HG02840 (cell line): Measurements from ENCODE around the gene RAB31.

Experiments used
- ATAC-seq: cut with Tn5 transposase; IDR thresholded peaks from one replicate; pipeline ENCODE4 v1.9.1; 2021; ENCODE audit warnings: mild to moderate bottlenecking, moderate library complexity, moderate number of reproducible peaks; ENCODE audit not compliant: unreplicated experiment, low FRiP score

Gene RAB31

DNA sequence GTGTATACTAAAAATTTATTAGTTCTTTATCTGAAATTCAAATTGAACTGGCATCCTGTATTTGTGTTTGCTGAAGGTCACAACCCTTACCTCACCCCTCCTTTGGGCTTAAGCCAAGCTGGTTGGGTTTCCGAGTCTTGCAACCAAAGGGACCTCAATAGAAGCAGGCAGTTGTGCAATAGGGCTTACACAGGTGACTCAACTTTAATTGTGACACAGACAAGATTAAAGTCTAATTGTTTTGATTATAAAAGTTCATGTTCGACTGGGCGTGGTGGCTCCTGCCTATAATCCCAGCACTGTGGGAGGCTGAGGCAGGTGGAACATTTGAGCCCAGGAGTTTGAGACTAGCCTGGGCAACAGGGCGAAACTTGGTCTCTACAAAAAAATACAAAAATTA, 71.5 kb downstream of the RAB31 start:
- no peak for ATAC-seq

DNA sequence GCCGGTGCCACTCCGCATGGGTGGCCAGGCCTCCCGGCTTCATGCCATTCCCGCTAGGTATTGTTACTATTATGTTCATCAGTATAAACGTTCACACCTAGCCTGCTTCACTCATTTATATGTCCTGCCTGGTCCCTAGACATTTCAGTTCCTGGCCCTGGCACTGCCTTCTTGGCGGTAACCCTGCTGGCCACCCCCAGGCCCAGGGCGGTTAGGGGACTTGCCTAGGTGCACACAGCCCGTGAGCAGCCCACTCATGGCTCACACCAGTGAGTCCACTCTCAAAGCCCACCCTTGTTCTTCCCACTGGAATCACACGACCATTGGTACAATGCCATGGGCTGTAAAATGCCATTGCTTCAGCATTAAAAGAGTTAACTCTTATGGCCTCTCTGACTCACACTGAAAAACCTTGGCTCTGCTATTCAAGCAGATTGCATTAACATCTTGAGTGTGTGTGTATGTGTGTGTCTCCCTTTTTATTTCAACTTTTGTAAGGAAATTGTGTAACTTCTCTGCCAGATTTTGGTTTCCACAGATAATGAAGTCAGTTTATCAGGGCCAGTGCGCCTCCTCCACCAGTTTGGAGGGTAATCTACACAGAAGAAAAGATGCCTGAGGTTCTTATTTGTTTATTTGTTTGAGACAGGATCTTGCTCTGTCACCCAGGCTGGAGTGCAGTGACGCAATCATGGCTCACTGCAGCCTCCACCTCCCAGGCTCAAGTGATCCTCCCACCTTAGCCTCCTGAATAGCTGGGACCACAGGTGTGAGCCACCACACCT, 74.2 kb downstream of the RAB31 start:
- no peak for ATAC-seq

GRCh38 chr18:9786631-9787030, 78.5 kb downstream of the RAB31 start:
- ATAC-seq, result no peak

DNA sequence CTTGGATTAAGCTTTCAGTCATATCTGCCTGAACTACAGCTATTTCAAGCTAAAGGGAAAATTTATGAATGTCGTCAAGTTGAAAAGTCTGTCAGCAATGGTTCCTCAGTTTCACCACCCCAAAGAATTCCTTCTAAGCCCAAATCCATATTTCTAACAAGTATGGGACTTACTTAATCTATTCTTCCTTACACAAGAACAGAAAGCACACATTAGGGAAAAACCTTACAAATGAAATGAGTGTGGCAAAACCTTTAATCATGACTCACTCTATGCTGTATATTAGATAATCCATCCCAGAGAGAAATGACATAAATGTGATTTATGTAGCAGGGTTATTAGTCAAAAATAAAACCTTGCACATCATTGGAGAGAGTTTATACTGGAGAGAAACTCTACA, 78.9 kb downstream of the RAB31 start:
- ATAC-seq, result no peak

DNA sequence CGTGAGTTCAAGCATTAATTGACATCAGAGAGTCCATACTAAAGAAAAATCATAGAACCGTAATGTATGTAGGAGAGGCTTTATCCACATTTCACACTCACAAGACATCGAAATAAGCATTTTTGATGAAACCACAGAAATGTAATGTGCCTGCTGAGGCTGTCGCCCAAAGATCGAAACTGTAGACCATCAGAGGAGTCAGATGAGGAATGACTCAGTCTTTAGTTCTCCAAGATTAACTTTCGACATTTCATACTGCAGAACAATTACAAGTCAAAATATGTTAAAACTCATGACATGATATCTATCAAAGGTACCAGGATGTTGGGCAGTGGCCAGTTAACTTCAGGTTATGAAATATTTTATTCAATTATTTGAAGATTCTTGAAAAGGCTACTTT, 79.6 kb downstream of the RAB31 start:
- ATAC-seq, result no peak

DNA sequence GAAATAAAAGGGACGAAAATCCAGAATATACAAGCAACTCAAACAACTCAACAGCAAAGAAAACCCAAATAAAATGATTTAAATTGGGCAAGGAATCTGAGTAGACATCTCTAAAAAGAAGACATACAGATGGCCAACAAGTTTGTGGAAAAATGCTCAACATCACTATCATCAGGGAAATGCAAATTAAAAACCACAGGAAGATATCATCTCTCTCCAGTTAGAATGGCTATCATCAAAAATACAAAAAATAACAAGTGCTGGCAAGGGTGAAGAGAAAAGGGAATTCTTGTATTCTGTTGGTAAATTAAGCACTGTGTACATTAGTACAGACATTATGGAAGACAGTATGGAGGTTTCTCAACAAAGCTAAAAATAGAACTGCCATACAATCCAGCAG, 80.0 kb downstream of the RAB31 start:
- no peak for ATAC-seq

DNA sequence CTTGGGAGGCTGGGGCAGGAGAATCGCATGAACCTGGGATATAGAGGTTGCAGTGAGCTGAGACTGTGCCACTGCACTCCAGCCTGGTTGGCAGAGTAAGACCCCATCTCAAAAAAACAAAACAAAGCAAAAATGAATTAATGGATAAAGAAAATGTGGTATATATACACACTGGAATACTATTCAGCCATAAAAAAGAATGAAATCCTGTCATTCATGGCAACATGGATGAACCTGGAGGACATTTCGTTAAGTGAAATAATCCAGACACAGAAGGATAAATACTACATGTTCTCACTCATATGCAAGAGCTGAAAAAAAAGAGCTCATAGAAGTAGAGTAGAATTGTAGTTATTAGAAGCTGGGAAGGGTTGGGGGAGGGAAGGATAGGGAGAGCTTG, 80.8 kb downstream of the RAB31 start:
- ATAC-seq, result no peak

GRCh38 chr18:9790261-9790660, 82.2 kb downstream of the RAB31 start:
- ATAC-seq, result no peak

DNA sequence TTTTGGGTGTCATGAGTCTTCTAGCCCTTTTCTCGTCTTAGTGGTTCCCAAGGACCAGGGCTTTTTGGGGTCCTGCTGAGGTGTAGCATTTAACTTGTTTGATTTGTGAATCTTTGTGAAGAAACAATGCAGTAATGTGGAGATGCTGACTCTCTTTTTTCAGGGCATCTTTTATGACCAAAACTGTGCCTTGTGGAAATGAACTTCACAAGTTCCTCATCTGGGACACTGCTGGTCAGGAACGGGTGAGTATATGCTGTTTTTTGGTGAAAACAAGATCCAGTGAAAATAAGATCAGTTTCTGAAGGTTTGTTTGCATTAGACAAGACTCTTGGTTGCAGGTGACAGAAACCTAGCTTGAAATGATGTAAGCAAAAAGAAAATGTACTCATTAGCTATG, 83.9 kb downstream of the RAB31 start:
- ATAC-seq, result no peak

DNA sequence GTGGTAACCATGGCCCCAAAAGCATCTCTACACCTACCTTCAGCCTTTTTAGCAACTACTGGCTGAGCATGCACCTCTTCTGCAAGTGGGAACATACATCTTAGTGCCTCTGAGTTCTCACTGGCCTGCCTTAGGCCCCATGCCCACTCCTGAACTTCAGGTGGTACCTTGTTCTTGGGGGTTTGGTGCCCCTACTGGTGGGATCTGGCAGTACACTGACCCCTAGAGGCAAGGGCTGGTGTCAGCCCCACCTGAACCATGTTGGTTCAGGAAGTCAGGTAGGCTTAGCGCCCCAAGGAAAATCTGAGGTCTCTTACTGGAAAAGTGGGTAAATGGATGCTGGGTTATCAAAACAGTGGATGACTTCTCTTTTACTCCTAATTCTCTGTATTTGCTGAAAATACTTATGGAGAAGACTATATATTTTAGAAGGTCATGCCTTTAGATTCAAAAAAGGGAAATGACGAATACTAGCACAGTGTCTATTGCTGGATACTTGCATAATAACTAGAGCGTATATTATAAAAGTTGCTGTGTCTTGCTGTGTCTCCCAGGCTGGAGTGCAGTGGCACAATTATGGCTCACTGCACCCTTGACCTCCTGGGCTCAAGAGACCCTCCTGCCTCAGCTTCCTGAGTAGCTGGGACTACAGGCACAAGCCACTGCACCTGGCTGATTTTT, 84.6 kb downstream of the RAB31 start:
- ATAC-seq, result no peak

DNA sequence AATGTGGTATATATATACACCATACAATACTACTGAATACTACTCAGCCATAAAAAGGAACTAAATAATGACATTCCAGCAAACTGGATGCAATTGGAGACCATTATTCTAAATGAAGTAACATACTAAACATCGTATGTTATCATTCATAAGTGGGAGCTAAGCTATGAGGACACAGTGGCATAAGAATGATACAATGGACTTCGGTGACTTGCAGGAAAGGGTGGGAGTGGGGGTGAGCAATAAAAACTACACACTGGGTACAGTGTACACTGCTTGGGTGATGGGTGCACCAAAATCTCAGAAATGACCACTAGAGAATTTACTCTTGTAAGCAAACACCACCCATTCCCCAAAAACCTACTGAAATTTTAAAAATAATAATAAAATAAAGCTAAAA, 87.9 kb downstream of the RAB31 start:
- ATAC-seq, result no peak

- no peak for ATAC-seq
Measured at GRCh38 chr18:9796935-9797549, 88.9 kb downstream of the RAB31 start.

DNA sequence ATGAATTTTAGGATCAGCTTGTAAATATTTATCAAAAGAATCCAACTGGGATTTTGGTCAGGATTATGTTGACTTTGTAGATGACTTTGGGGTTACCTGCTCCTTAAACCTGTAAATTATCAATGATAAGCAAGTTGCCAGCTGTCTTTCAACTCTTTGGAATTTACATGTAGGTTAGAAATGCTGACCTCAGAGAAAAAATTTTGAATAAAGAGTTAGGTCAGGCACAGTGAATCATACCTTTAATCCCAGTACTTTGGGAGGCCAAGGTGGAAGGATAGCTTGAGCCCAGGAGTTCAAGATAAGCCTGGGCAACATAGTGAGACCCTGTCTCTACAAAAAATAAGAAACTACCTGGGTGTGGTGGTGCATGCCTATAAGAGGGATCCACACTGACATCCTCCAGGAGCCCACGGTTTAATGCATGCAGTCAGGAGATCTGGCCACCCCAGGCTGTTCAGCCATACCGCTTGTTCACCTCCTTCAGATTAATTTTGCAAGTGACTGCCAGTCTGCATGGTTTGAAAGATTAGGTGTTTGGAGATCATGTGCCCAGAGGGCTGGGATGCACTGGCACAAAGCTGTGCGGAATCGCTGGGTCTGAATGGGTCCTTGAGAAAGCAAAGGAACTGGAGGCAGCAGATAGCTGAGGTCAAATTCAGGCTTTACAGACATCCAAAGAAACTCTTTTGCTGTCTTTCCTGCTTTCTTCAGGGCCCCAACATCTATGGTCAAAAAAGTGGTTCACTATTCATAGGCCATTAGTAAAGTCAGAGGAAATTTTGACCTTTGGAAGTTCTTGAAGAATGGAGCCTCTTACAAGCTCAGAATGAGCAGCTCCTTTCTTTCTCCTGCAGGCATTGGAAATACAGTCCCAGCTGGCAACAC, 94.3 kb downstream of the RAB31 start:
- ATAC-seq, result no peak

GRCh38 chr18:9803063-9803697, 95.1 kb downstream of the RAB31 start:
- no peak for ATAC-seq

- ATAC-seq, result no peak
Measured at GRCh38 chr18:9803698-9804516, 95.8 kb downstream of the RAB31 start.

- no peak for ATAC-seq
Measured at GRCh38 chr18:9804517-9805104, 96.5 kb downstream of the RAB31 start.

- ATAC-seq, result no peak
Measured at GRCh38 chr18:9806905-9807304, 98.8 kb downstream of the RAB31 start.

DNA sequence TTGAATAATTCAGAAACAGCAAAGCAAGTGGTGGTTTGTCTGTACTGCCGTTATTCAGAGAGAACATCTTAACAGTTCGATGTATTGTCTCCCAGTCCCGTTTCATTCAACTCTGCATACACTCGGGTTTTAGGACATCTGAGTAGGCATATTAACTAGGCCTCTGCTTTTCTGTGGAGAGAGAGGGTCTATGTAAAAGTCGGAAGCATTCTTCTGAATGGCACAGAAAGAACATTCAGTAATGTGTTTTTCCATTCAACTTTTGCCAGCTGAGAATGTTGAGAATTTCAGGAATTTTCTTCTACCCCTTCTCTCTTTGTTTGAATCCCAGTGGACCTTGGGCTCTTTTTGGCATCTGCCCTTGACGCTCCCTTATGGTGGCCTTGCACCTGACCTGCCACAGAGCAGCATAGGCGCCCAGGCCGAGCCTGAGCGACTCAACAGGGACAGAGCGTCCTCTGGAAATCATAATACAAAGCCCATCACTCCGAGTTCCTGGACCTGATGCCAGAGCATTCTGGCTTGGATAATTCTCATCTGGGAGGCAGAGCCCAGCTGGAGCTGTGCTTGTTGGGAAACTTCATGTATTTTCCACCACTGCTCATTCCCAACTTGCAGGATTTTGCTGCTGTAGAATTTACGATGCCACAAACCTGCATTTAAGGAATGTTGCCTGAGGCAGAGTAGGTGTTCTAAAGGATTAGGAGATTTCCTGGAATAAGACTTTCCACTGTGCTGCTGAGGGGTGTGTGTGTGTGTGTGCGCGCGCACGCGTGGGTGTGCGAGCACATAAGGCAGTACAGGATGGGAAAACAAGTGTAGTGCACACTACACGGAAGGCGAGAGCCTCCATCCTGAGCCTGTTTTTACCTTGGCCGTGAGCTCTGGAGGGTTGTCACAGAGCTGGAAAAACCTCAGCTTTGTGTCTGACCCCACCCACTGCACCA, 100.5 kb downstream of the RAB31 start:
- no peak for ATAC-seq
